Upper lobe of right lung (tissue), 1 donor: ENCODE measurements around the gene HACD1. TPM values are rescaled to one million over a fixed set of nuclear protein-coding genes. Genes with fewer than 3 reads are reported as not detected.

ENCODE experiments used
- ATAC-seq: fragments of 200-7000 bp; cut with Tn5 transposase; one replicate; pipeline ENCODE4 v1.9.1; 2020; ENCODE audit warnings: mild to moderate bottlenecking, moderate library complexity
- DNase-seq: peaks from one replicate; pipeline ENCODE4 v3.0.0-alpha.2; 2020
- H3K27ac ChIP-seq: fragments of 200-600 bp; one replicate; pipeline ENCODE4 v1.8.0; 2022
- H3K27me3 ChIP-seq: fragments of 200-600 bp; one replicate; pipeline ENCODE4 v1.8.0; 2022; ENCODE audit warnings: mild to moderate bottlenecking
- H3K36me3 ChIP-seq: fragments of 200-600 bp; one replicate; pipeline ENCODE4 v1.8.0; 2022
- H3K4me1 ChIP-seq: fragments of 200-600 bp; one replicate; pipeline ENCODE4 v1.8.0; 2022
- H3K4me3 ChIP-seq: fragments of 200-600 bp; one replicate; pipeline ENCODE4 v1.8.0; 2022; ENCODE audit warnings: mild to moderate bottlenecking
- H3K9me3 ChIP-seq: fragments of 200-600 bp; one replicate; pipeline ENCODE4 v1.8.0; 2022
- CTCF ChIP-seq: fragments of 200-600 bp; IDR thresholded peaks from one replicate; pipeline ENCODE4 v1.8.0; 2022; ENCODE audit warnings: antibody characterized with exemption
- intact Hi-C: fragments of 100-400 bp; cut with DNase I; formaldehyde crosslinking; loops from one replicate; pipeline ENCODE4 v1.11.0; 2022
- total RNA-seq: library from RNA; stranded (reverse); fragmentation: NEBNext Ultra II Directional; extraction: Animal tissue kit (Norgen Biotek cat#: 25700); gene quantifications from one replicate; pipeline ENCODE4 v1.2.1, GENCODE V29; 2021
- donor health status: DM: no; HTN: yes; CAD: no; lungs with severe emphysema.

Gene HACD1
- total RNA-seq, 1 donor from 2014 or later: 34.3 TPM

GRCh38 chr10:17660921-17661320 is 43.7 kb upstream of the HACD1 start:
- Histone ChIP-seq H3K4me1 (peaks cover 23% of the 10 kb centered on the region), H3K4me3 (no peak overlapping the region), H3K27me3 (no peaks in the 10 kb centered on the region), H3K9me3 (no peaks in the 10 kb centered on the region), H3K36me3 (peaks cover 23% of the 10 kb centered on the region), H3K27ac (no peak overlapping the region)
- intact Hi-C loops: no loop called here
- no peak for TF ChIP-seq CTCF
- ATAC-seq: no peak
- no peak for DNase-seq

GRCh38 chr10:17659365-17659764 is 42.2 kb upstream of the HACD1 start:
- intact Hi-C loops: no loop called here
- no peak for ATAC-seq

GRCh38 chr10:17657103-17657500 is 39.9 kb upstream of the HACD1 start:
- no peaks in the 10 kb centered on the region for H3K27me3 ChIP-seq
- no peak overlapping the region for H3K4me3 ChIP-seq
- no peak for TF ChIP-seq CTCF
- H3K36me3 ChIP-seq: peaks cover 18% of the 10 kb centered on the region
- ATAC-seq: no peak
- H3K9me3 ChIP-seq: no peaks in the 10 kb centered on the region
- DNase-seq: no peak
- intact Hi-C loops: no loop called here
- H3K27ac ChIP-seq: no peak overlapping the region
- peaks cover 17% of the 10 kb centered on the region for H3K4me1 ChIP-seq

More at GRCh38 chr10:17659365-17659764, 42.2 kb upstream of the HACD1 start:
- Histone ChIP-seq H3K4me3 (no peak overlapping the region), H3K27ac (no peak overlapping the region), H3K27me3 (no peaks in the 10 kb centered on the region), H3K4me1 (peaks cover 16% of the 10 kb centered on the region), H3K36me3 (peaks cover 23% of the 10 kb centered on the region), H3K9me3 (no peaks in the 10 kb centered on the region)
- no peak for TF ChIP-seq CTCF
- DNase-seq: no peak

- H3K4me1 ChIP-seq: peaks cover 18% of the 10 kb centered on the region
- peak; percentile 75 for ATAC-seq
- no peaks in the 10 kb centered on the region for H3K27me3 ChIP-seq
- H3K27ac ChIP-seq: no peak overlapping the region
- no peaks in the 10 kb centered on the region for H3K9me3 ChIP-seq
- H3K36me3 ChIP-seq: peaks cover 5% of the 10 kb centered on the region
- TF ChIP-seq CTCF: no peak
- intact Hi-C loops: no loop called here
- H3K4me3 ChIP-seq: no peak overlapping the region
- no peak for DNase-seq
Observed at GRCh38 chr10:17655567-17656146, 38.5 kb upstream of the HACD1 start.

GRCh38 chr10:17655009-17655408 is 37.8 kb upstream of the HACD1 start:
- no peak overlapping the region for H3K4me3 ChIP-seq
- peaks cover 18% of the 10 kb centered on the region for H3K4me1 ChIP-seq
- no peaks in the 10 kb centered on the region for H3K36me3 ChIP-seq
- no peak for DNase-seq
- intact Hi-C loops: no loop called here
- H3K27ac ChIP-seq: peak overlapping the region; percentile 2
- no peaks in the 10 kb centered on the region for H3K9me3 ChIP-seq
- H3K27me3 ChIP-seq: no peaks in the 10 kb centered on the region
- no peak for ATAC-seq
- no peak for TF ChIP-seq CTCF

GRCh38 chr10:17652585-17652984 is 35.4 kb upstream of the HACD1 start:
- intact Hi-C loops: no loop called here
- no peaks in the 10 kb centered on the region for H3K27me3 ChIP-seq
- no peak overlapping the region for H3K27ac ChIP-seq
- no peak for DNase-seq
- H3K4me1 ChIP-seq: peaks cover 25% of the 10 kb centered on the region
- no peak overlapping the region for H3K4me3 ChIP-seq
- TF ChIP-seq CTCF: no peak
- H3K9me3 ChIP-seq: no peaks in the 10 kb centered on the region
- ATAC-seq: no peak
- H3K36me3 ChIP-seq: no peaks in the 10 kb centered on the region
